ENCODE measurements around the gene KRTAP4-7. TPM values are rescaled to one million over a fixed set of nuclear protein-coding genes. Genes with fewer than 3 reads are reported as not detected.

Gene KRTAP4-7
- total RNA-seq, 1 experiment from 2014 or later: not detected

DNA sequence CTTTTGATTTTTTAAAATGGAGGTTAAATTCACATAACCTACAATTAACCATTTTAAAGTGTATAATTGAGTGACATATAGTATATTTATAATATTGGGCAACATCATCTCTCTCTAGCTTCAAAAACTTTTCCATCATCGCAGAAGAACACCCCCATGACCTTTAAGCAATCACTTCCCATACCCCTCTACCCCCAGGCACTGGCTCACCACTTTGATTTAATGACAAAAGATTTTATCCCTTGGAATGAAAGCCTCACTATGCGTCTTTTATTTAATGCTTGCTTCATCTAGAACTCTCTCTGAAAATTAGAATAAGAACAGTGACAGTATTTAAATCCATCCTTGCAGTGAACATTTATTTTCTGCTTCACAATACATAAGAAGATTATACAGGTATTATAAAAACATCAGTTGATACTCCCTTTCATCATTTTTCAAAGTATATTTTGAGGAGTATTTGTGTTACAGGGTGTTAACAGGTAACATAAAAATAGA lies 46.0 kb upstream of the KRTAP4-7 start:
- no peak overlapping the region for H2AFZ ChIP-seq (ENCODE audit: low read depth, low read length, poor library complexity, severe bottlenecking)
- H4K20me1 ChIP-seq (ENCODE audit: insufficient read depth): no peaks in the 10 kb centered on the region
- no peak for DNase-seq (ENCODE audit: low read depth, low spot score)
- H3K9ac ChIP-seq (ENCODE audit: low read length): no peak overlapping the region
- no peaks in the 10 kb centered on the region for H3K79me2 ChIP-seq (ENCODE audit: insufficient read depth, low read length)
- 0 out of 4 replicates have a peak, but pooled peaks cover 0 to 12% of the 10 kb centered on the region in 2 experiments for H3K9me3 ChIP-seq (ENCODE audit: control insufficient read depth in 1 of 2, insufficient read depth in 1 of 2, low read depth in 1 of 2, low read length in 2 of 2)
- no peak overlapping the region for H3K4me3 ChIP-seq (replicated peaks in 1 of 2; ENCODE audit: low read depth in 1 of 2, low read length in 2 of 2)
- ATAC-seq: no peak
- intact Hi-C loops (cut with micrococcal nuclease): no loop called here
- H3K4me1 ChIP-seq (ENCODE audit: control insufficient read depth in 1 of 2, insufficient read depth in 2 of 2, low read length in 2 of 2): peaks cover 15 to 18% of the 10 kb centered on the region in 2 experiments; a peak in 2 of 4 replicates
- ChIA-PET RAD21 (ENCODE audit: low non-redundant PET in 1 of 2, low total read pairs in 2 of 2, uncharacterized antibody in 2 of 2, unreplicated experiment in 2 of 2) (no interaction called here), POLR2A (no interaction called here), CTCF (no interaction called here)
- H3K27ac ChIP-seq (ENCODE audit: low read depth, low read length): no peak overlapping the region
- peaks cover 0 to 5% of the 10 kb centered on the region in 2 experiments; a peak in 1 of 4 replicates for H3K36me3 ChIP-seq (ENCODE audit: control insufficient read depth in 1 of 2, insufficient read depth in 2 of 2, low read length in 2 of 2)
- no peak overlapping the region for H3K4me2 ChIP-seq (ENCODE audit: low read length)
- no peaks in the 10 kb centered on the region for H3K9me2 ChIP-seq (ENCODE audit: insufficient read depth)
- no peaks in the 10 kb centered on the region for H3K27me3 ChIP-seq (ENCODE audit: insufficient read depth, low read length)
- TF ChIP-seq, protein P1, sequence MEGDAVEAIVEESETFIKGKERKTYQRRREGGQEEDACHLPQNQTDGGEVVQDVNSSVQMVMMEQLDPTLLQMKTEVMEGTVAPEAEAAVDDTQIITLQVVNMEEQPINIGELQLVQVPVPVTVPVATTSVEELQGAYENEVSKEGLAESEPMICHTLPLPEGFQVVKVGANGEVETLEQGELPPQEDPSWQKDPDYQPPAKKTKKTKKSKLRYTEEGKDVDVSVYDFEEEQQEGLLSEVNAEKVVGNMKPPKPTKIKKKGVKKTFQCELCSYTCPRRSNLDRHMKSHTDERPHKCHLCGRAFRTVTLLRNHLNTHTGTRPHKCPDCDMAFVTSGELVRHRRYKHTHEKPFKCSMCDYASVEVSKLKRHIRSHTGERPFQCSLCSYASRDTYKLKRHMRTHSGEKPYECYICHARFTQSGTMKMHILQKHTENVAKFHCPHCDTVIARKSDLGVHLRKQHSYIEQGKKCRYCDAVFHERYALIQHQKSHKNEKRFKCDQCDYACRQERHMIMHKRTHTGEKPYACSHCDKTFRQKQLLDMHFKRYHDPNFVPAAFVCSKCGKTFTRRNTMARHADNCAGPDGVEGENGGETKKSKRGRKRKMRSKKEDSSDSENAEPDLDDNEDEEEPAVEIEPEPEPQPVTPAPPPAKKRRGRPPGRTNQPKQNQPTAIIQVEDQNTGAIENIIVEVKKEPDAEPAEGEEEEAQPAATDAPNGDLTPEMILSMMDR (IDR thresholded peaks at IDR 0.05 in 2 of 3, conservative IDR thresholded peaks at IDR 0.05 in 1 of 3; ENCODE audit: borderline replicate concordance in 1 of 3, insufficient read depth in 1 of 3, low read depth in 2 of 3, low read length in 2 of 3): no peak
- TF ChIP-seq SRF (IDR thresholded peaks at IDR 0.05; ENCODE audit: low read depth) (no peak), SIN3A (IDR thresholded peaks at IDR 0.05; ENCODE audit: low read depth) (no peak), JUND (IDR thresholded peaks at IDR 0.05) (no peak), POLR2AphosphoS5 (IDR thresholded peaks at IDR 0.05; ENCODE audit: low read depth, low read length) (no peak), SP1 (IDR thresholded peaks at IDR 0.05; ENCODE audit: low read depth) (no peak), RAD21 (IDR thresholded peaks at IDR 0.05; ENCODE audit: low read depth) (no peak), EGR1 (IDR thresholded peaks at IDR 0.05; ENCODE audit: low read depth) (no peak), ZNF274 (IDR thresholded peaks at IDR 0.05; ENCODE audit: low read depth, low read length) (no peak), CBX3 (IDR thresholded peaks at IDR 0.05; ENCODE audit: low read depth) (no peak), REST (IDR thresholded peaks at IDR 0.05; ENCODE audit: low read depth) (no peak), TCF7L2 (IDR thresholded peaks at IDR 0.05; ENCODE audit: borderline replicate concordance, extremely low read depth, insufficient read depth, insufficient read length) (no peak), YY1 (IDR thresholded peaks at IDR 0.05; ENCODE audit: extremely low read depth, insufficient replicate concordance, low read depth, low read length) (no peak), EZH2 (IDR thresholded peaks at IDR 0.05) (no peak), EZH2phosphoT487 (IDR thresholded peaks at IDR 0.05; ENCODE audit: borderline replicate concordance) (no peak)
- TF ChIP-seq, protein P2, sequence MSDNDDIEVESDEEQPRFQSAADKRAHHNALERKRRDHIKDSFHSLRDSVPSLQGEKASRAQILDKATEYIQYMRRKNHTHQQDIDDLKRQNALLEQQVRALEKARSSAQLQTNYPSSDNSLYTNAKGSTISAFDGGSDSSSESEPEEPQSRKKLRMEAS (IDR thresholded peaks at IDR 0.05): no peak
- TF ChIP-seq, protein P3, sequence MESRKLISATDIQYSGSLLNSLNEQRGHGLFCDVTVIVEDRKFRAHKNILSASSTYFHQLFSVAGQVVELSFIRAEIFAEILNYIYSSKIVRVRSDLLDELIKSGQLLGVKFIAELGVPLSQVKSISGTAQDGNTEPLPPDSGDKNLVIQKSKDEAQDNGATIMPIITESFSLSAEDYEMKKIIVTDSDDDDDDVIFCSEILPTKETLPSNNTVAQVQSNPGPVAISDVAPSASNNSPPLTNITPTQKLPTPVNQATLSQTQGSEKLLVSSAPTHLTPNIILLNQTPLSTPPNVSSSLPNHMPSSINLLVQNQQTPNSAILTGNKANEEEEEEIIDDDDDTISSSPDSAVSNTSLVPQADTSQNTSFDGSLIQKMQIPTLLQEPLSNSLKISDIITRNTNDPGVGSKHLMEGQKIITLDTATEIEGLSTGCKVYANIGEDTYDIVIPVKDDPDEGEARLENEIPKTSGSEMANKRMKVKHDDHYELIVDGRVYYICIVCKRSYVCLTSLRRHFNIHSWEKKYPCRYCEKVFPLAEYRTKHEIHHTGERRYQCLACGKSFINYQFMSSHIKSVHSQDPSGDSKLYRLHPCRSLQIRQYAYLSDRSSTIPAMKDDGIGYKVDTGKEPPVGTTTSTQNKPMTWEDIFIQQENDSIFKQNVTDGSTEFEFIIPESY (IDR thresholded peaks at IDR 0.05; ENCODE audit: extremely low read depth, insufficient replicate concordance, low read length): no peak
- BruUV-seq (replicated peaks): no TSS peak

Data from HCT116 (cell line).